Astrocyte (in vitro differentiated cells and primary cell): ENCODE data around the gene ABLIM2. TPM values are rescaled to one million over a fixed set of nuclear protein-coding genes. Genes with fewer than 3 reads are reported as not detected.

Experiments
- DNase-seq: peaks from one replicate; pipeline ENCODE4 v3.0.0-alpha.2; 2010; ENCODE audit warnings: low read depth
- FAIRE-seq: peaks from 2 replicates; lab custom pipeline; 2011; peaks lifted over from hg19 to GRCh38; lab: Jason Lieb, UNC
- H2AFZ ChIP-seq: 2 replicates; pipeline ENCODE4 v1.6.0; 2012; ENCODE audit warnings: low read depth, low read length, inconsistent platforms
- H3K27ac ChIP-seq: 2 replicates; pipeline ENCODE4 v1.5.1; 2011; ENCODE audit warnings: low read depth, low read length, inconsistent platforms
- H3K27me3 ChIP-seq: 2 replicates; pipeline ENCODE4 v1.6.0; 2011; ENCODE audit warnings: low read length, inconsistent platforms; ENCODE audit not compliant: insufficient read depth
- H3K36me3 ChIP-seq: 2 replicates; pipeline ENCODE4 v1.5.1; 2011; ENCODE audit warnings: low read length, inconsistent platforms; ENCODE audit not compliant: insufficient read depth
- H3K4me1 ChIP-seq: 2 replicates; pipeline ENCODE4 v1.5.1; 2011; ENCODE audit warnings: low read length, inconsistent platforms; ENCODE audit not compliant: insufficient read depth
- H3K4me2 ChIP-seq: 2 replicates; pipeline ENCODE4 v1.6.0; 2012; ENCODE audit warnings: low read length, inconsistent platforms
- H3K4me3 ChIP-seq: 2 replicates; pipeline ENCODE4 v1.5.1; 2011; ENCODE audit warnings: low read depth, mild to moderate bottlenecking, low read length, inconsistent platforms; ENCODE audit not compliant: insufficient read depth
- H3K79me2 ChIP-seq: 2 replicates; pipeline ENCODE4 v1.6.0; 2012; ENCODE audit warnings: mild to moderate bottlenecking, low read length, inconsistent platforms; ENCODE audit not compliant: insufficient read depth
- H3K9ac ChIP-seq: 2 replicates; pipeline ENCODE4 v1.6.0; 2012; ENCODE audit warnings: mild to moderate bottlenecking, low read length, inconsistent platforms
- H3K9me3 ChIP-seq: 2 replicates; pipeline ENCODE4 v1.5.1; 2012; ENCODE audit warnings: low read depth, mild to moderate bottlenecking, low read length, inconsistent platforms; ENCODE audit not compliant: insufficient read depth
- H4K20me1 ChIP-seq: 2 replicates; pipeline ENCODE4 v1.6.0; 2012; ENCODE audit warnings: low read length, inconsistent platforms; ENCODE audit not compliant: insufficient read depth
- H3K27ac Mint-ChIP-seq: one replicate; pipeline ENCODE4 v1.8.0; 2021; ENCODE audit warnings: mild to moderate bottlenecking, mixed read lengths; ENCODE audit not compliant: unreplicated experiment
- H3K27me3 Mint-ChIP-seq: one replicate; pipeline ENCODE4 v1.8.0; 2021; ENCODE audit warnings: low read depth, mixed read lengths; ENCODE audit not compliant: unreplicated experiment
- H3K36me3 Mint-ChIP-seq: one replicate; pipeline ENCODE4 v1.8.0; 2021; ENCODE audit warnings: low read depth, mixed read lengths; ENCODE audit not compliant: unreplicated experiment
- H3K4me1 Mint-ChIP-seq: one replicate; pipeline ENCODE4 v1.8.0; 2021; ENCODE audit warnings: low read depth, mixed read lengths; ENCODE audit not compliant: unreplicated experiment
- H3K4me3 Mint-ChIP-seq: one replicate; pipeline ENCODE4 v1.8.0; 2021; ENCODE audit warnings: mild to moderate bottlenecking, moderate library complexity, mixed read lengths; ENCODE audit not compliant: unreplicated experiment
- H3K9me3 Mint-ChIP-seq: one replicate; pipeline ENCODE4 v1.8.0; 2021; ENCODE audit warnings: mild to moderate bottlenecking, mixed read lengths; ENCODE audit not compliant: unreplicated experiment
- EZH2 ChIP-seq: IDR thresholded peaks from 2 replicates; pipeline ENCODE4 v1.6.1; 2012; ENCODE audit warnings: mild to moderate bottlenecking, low read length, inconsistent platforms; ENCODE audit not compliant: insufficient read depth
- total RNA-seq: library from RNA; stranded (reverse); gene quantifications from 2 replicates; pipeline ENCODE4 v1.2.1, GENCODE V29; 2021
- TF ChIP-seq, protein P1 (sequence below): IDR thresholded peaks from 2 replicates; pipeline ENCODE4 v1.5.1; 2011; ENCODE audit warnings: low read depth, mild to moderate bottlenecking, inconsistent platforms, low read length, moderate library complexity; ENCODE audit not compliant: insufficient read depth

ABLIM2 gene
- total RNA-seq, 1 donor from 2014 or later: 0.50 TPM

DNA sequence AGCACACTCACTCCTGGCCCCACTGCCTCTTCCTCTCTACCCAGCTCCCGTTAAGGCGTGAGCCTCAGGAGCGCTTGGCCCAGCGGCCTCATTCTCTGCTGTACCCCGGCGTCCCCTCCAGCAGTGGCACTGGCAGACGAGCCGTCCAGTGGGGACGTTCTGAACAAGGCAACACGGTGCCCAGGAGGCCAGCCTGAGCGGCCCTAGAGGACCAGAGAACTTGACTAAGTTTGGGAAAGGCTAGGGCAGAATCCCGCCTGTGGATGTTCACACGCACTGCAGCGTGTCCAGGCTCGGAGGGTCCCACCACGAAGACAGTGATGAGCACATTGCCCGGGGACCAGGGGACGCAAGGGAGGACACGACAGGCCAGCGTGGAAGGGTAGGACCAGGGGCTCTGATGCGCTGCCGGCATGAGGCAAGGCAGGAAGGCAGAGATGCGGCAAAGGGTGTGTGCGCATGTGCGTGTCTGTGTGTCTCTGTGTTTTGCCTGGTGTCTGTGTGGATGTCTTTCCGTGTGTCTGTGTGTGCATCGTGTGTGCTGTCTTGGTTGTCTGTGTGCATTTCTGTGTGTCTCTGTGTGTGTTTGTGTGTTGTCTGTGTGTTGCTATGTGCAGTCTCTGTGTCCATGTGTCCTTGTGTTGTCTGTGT lies 89.4 kb downstream of the ABLIM2 start:
- Mint-ChIP-seq H3K9me3 (peaks cover 16% of the 10 kb centered on the region), H3K27me3 (peaks cover 28% of the 10 kb centered on the region), H3K4me3 (no peak overlapping the region), H3K36me3 (no peaks in the 10 kb centered on the region), H3K4me1 (no peaks in the 10 kb centered on the region), H3K27ac (no peak overlapping the region)
- Histone ChIP-seq H3K4me1 (no peaks in the 10 kb centered on the region), H3K27ac (no peak overlapping the region), H3K4me3 (no peak overlapping the region), H3K9me3 (peaks cover 14% of the 10 kb centered on the region), H3K79me2 (no peaks in the 10 kb centered on the region), H3K36me3 (no peaks in the 10 kb centered on the region), H2AFZ (no peak overlapping the region), H3K27me3 (peaks cover 38% of the 10 kb centered on the region), H3K4me2 (no peak overlapping the region), H3K9ac (no peak overlapping the region), H4K20me1 (no peaks in the 10 kb centered on the region)
- no peak for DNase-seq
- TF ChIP-seq, protein P1, sequence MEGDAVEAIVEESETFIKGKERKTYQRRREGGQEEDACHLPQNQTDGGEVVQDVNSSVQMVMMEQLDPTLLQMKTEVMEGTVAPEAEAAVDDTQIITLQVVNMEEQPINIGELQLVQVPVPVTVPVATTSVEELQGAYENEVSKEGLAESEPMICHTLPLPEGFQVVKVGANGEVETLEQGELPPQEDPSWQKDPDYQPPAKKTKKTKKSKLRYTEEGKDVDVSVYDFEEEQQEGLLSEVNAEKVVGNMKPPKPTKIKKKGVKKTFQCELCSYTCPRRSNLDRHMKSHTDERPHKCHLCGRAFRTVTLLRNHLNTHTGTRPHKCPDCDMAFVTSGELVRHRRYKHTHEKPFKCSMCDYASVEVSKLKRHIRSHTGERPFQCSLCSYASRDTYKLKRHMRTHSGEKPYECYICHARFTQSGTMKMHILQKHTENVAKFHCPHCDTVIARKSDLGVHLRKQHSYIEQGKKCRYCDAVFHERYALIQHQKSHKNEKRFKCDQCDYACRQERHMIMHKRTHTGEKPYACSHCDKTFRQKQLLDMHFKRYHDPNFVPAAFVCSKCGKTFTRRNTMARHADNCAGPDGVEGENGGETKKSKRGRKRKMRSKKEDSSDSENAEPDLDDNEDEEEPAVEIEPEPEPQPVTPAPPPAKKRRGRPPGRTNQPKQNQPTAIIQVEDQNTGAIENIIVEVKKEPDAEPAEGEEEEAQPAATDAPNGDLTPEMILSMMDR: no peak
- FAIRE-seq: no peak

DNA sequence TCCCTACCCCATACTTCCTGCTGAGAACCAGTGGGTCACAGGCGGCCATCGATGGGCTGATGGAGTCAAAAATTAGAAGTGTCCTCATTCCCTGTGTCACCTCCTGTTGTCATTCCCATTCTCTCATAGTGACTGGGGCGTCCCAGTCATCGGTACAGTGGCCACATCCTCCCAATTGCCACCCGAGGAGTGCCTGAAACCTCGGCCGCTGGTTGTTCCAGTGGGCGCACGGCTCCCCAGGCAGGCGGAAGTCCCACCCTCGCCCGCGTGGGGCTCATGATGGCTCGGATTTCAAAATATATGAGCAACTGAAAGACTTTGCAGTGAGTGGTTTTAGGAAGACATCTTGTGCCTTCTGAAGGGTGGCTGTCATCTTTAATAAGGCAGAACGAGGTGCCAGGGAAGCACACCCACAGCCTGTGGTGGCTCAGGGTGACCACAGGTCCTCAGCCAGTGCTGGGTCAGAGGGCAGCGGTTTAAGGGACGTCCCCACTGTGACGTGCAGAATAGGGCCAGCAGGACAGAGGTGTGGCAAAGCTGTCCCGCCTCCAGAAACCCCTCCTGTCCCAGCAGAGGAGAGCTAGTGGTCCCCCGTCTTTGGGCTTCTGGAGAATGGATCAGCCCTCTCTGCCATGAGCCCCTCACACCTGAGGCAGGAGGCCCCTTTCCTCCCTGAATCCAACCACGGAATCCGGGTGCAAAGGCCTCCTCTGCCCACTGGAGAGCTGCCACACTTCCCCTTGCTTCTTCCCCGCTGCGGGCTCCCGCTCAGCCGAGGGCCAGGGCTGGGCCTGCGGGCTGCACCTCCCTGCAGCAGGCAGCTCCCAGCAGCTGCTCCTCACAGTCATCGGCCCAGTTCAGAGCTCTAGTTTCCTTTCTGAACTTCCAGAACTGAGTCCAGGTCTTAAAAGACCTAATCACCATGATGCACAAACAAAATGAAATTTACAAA lies 90.4 kb downstream of the ABLIM2 start:
- no peaks in the 10 kb centered on the region for H3K4me1 Mint-ChIP-seq
- TF ChIP-seq, protein P1: no peak
- no peak for TF ChIP-seq EZH2
- H3K79me2 ChIP-seq: no peaks in the 10 kb centered on the region
- H2AFZ ChIP-seq: no peak overlapping the region
- DNase-seq (no peak), FAIRE-seq (no peak)
- H3K4me2 ChIP-seq: no peak overlapping the region
- peaks cover 23% of the 10 kb centered on the region for H3K9me3 ChIP-seq
- peaks cover 26% of the 10 kb centered on the region for H3K9me3 Mint-ChIP-seq
- no peak overlapping the region for H3K4me3 ChIP-seq
- H3K27ac ChIP-seq: no peak overlapping the region
- H3K27me3 Mint-ChIP-seq: peaks cover 28% of the 10 kb centered on the region
- H3K4me3 Mint-ChIP-seq: no peak overlapping the region
- no peaks in the 10 kb centered on the region for H3K4me1 ChIP-seq
- H4K20me1 ChIP-seq: no peaks in the 10 kb centered on the region
- H3K27ac Mint-ChIP-seq: no peak overlapping the region
- no peaks in the 10 kb centered on the region for H3K36me3 Mint-ChIP-seq
- H3K27me3 ChIP-seq: peaks cover 35% of the 10 kb centered on the region
- H3K36me3 ChIP-seq: no peaks in the 10 kb centered on the region
- H3K9ac ChIP-seq: no peak overlapping the region
